HG03108 (cell line): ENCODE results near the gene EP300.

ENCODE experiments used
- ATAC-seq: cut with Tn5 transposase; IDR thresholded peaks from one replicate; pipeline ENCODE4 v1.9.1; 2021; ENCODE audit warnings: moderate library complexity; ENCODE audit not compliant: unreplicated experiment

Gene EP300

GRCh38 chr22:41204066-41204465 is 111.7 kb downstream of the EP300 start:
- ATAC-seq = no peak

- peak; percentile 99 for ATAC-seq
Observed at GRCh38 chr22:41204992-41205900, 112.9 kb downstream of the EP300 start, which contains the start of gene L3MBTL2. L3MBTL2 (plus strand) TSS chr22:41205312; CDS start chr22:41205363, 51 bp downstream.

- ATAC-seq = no peak
Observed at GRCh38 chr22:41206719-41207118, 114.3 kb downstream of the EP300 start.

GRCh38 chr22:41215409-41215808 is 123.0 kb downstream of the EP300 start:
- ATAC-seq = no peak

DNA sequence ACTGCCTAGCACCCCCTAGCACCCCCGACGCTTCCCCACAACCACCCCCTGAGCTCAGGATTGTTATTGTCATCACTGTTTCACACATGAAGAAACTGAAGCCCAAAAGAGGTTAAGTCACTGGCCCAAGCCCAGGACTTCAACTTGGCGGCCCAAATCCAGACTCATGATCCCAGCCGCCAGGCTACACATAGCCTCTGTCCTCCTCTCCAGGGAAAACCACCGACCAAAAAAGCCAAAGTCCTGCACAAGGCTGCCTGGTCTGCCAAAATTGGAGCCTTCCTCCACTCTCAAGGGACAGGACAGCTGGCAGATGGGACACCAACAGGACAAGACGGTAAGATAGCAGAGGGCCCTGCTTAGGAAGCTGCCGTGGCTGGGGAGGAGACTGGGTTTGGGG is 123.5 kb downstream of the EP300 start:
- ATAC-seq = no peak

DNA sequence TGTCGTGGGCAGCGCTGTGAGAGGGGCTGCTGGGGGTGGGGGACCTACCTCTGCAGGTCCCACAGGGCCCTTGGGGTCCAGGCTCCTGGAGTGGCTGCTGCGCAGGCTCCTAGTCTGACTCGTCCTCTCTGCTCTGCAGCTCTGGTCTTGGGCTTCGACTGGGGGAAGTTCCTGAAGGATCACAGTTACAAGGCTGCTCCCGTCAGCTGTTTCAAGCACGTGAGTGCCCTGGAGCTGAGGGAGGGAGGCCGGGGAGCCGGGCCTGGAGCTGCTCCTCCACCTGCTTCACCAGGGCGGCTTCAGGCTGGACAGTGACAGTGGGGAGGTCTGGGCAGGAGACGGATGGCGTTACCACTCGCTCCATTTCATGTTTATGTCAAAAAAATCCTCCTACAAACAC is 124.6 kb downstream of the EP300 start:
- no peak for ATAC-seq

GRCh38 chr22:41217553-41218157 is 125.3 kb downstream of the EP300 start:
- peak; percentile 81 for ATAC-seq

GRCh38 chr22:41222846-41223507 is 130.6 kb downstream of the EP300 start:
- no peak for ATAC-seq

GRCh38 chr22:41223535-41223934 is 131.1 kb downstream of the EP300 start:
- ATAC-seq = no peak

DNA sequence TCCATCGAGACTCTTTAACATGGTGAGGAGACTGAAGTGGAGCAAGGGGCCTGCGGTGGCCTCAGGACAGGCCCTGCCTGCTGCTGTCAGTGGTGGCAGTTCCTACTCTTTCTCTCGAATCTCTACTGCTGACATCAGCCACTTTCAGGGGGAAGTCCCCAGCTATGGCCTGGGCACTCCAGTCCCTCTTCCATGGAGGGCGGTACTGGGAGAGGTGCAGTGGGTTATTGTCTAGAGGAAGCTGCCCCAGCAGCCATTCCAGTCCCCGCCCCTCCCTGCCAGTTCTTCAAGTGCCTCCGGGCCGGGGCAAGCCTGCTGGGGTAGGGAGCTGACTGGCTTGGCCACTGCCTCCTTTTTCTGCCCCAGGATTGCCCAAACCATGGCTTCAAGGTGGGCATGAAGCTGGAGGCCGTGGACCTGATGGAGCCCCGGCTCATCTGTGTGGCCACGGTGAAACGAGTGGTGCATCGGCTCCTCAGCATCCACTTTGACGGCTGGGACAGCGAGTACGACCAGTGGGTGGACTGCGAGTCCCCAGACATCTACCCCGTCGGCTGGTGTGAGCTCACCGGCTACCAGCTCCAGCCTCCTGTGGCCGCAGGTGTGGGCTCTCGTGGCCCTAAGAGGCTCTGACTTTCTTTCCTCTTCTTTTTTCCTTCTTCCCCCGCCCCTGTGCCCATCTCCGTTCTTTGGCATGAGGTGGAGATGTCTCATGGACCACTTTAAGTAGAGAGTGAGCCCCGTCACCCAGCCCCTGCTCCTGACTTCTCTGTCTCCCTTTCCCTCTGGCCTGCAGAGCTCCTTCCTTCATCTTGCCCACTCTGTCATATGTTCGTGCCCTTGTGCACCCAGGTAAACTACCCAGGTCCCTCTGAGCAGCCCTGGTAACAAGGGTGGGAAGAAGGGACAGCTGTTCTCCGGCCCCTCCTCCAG is 134.6 kb downstream of the EP300 start:
- no peak for ATAC-seq

GRCh38 chr22:41229215-41229614 is 136.8 kb downstream of the EP300 start:
- ATAC-seq = no peak
